SK-N-SH (cell line): ENCODE data around the gene CD300E. TPM values are rescaled to one million over a fixed set of nuclear protein-coding genes. Genes with fewer than 3 reads are reported as not detected.
A peak's percentile ranks its signal among the peaks of the same experiment; 100 is the strongest.

Experiments
- CTCF ChIA-PET: fragments of 300-600, 350-600 bp; formaldehyde crosslinking; extraction: SDS; loops from one replicate; lab custom pipeline; 2021; lab: Yijun Ruan, JAX
- POLR2A ChIA-PET: fragments of 350-600 bp; sonication (Branson Sonifier 250); formaldehyde crosslinking; extraction: SDS; loops from one replicate; lab custom pipeline; 2020; ENCODE audit warnings: antibody characterized with exemption, inconsistent platforms; lab: Yijun Ruan, JAX
- DNase-seq: peaks from one replicate; pipeline ENCODE4 v3.0.0; 2012
- H2AFZ ChIP-seq: fragments of 200-600 bp; sonication (generic); 2 replicates; pipeline ENCODE4 v1.8.1; 2016; ENCODE audit warnings: antibody characterized with exemption, mild to moderate bottlenecking, low read depth
- H3F3A ChIP-seq: fragments of 200-600 bp; sonication (generic); replicated peaks from 2 replicates; pipeline ENCODE3; 2016; ENCODE audit warnings: antibody characterized with exemption, mild to moderate bottlenecking; ENCODE audit not compliant: insufficient read depth
- H3K27ac ChIP-seq, 2 experiments: fragments of 200-500 bp in 1 of 2; fragments of 200-600 bp in 1 of 2; sonication (Bioruptor generic) in 1 of 2; sonication (generic), shearing (Covaris generic) in 1 of 2; 2 replicates each; pipeline versions ENCODE4 v1.5.1 to v1.6.1; 2014 to 2016; ENCODE audit warnings: low read depth in 2 of 2, inconsistent platforms in 1 of 2, low read length in 1 of 2, mild to moderate bottlenecking in 1 of 2, mixed read lengths in 1 of 2
- H3K27me3 ChIP-seq: fragments of 200-600 bp; sonication (generic), shearing (Covaris generic); 2 replicates; pipeline ENCODE4 v1.6.1; 2016; ENCODE audit warnings: mixed run types; ENCODE audit not compliant: insufficient read depth
- H3K36me3 ChIP-seq, 2 experiments: fragments of 200-500 bp in 1 of 2; fragments of 200-600 bp in 1 of 2; sonication (Bioruptor generic) in 1 of 2; sonication (generic) in 1 of 2; replicated peaks in 1 of 2; 2 replicates each; pipeline versions ENCODE3 to v1.5.1; 2014 to 2016; ENCODE audit warnings: low read length in 1 of 2, mild to moderate bottlenecking in 1 of 2; ENCODE audit not compliant: insufficient read depth in 2 of 2, control insufficient read depth in 1 of 2
- H3K4me1 ChIP-seq, 2 experiments: fragments of 200-500 bp in 1 of 2; fragments of 200-600 bp in 1 of 2; sonication (Bioruptor generic) in 1 of 2; sonication (generic), shearing (Covaris generic) in 1 of 2; 2 replicates each; pipeline versions ENCODE4 v1.5.1 to v1.6.1; 2014 to 2016; ENCODE audit warnings: low read depth in 1 of 2, low read length in 1 of 2, mixed run types in 1 of 2; ENCODE audit not compliant: insufficient read depth in 2 of 2, control insufficient read depth in 1 of 2
- H3K4me2 ChIP-seq: fragments of 200-600 bp; sonication (generic), shearing (Covaris generic); 2 replicates; pipeline ENCODE4 v1.6.1; 2017; ENCODE audit warnings: mixed run types
- H3K4me3 ChIP-seq, 2 experiments: fragments of 200-500 bp in 1 of 2; fragments of 200-600 bp in 1 of 2; sonication (Bioruptor generic) in 1 of 2; sonication (generic), shearing (Covaris generic) in 1 of 2; 2 replicates each; pipeline versions ENCODE4 v1.5.1 to v1.8.1; 2014 to 2016; ENCODE audit warnings: low read depth in 2 of 2, inconsistent platforms in 1 of 2, low read length in 1 of 2, mild to moderate bottlenecking in 1 of 2, mixed read lengths in 1 of 2, moderate library complexity in 1 of 2
- H3K79me2 ChIP-seq: fragments of 200-600 bp; sonication (generic); 2 replicates; pipeline ENCODE4 v1.8.1; 2017; ENCODE audit warnings: mild to moderate bottlenecking; ENCODE audit not compliant: insufficient read depth
- H3K9ac ChIP-seq: fragments of 200-600 bp; sonication (generic); 2 replicates; pipeline ENCODE4 v1.6.1; 2017; ENCODE audit warnings: mixed run types
- H3K9me2 ChIP-seq: fragments of 200-600 bp; sonication (generic); 2 replicates; pipeline ENCODE4 v1.6.1; 2017; ENCODE audit warnings: mixed run types
- H3K9me3 ChIP-seq: fragments of 200-600 bp; sonication (generic); 2 replicates; pipeline ENCODE4 v1.6.1; 2017; ENCODE audit warnings: mixed run types, mild to moderate bottlenecking, moderate library complexity
- H4K20me1 ChIP-seq: fragments of 200-600 bp; sonication (generic); 2 replicates; pipeline ENCODE4 v1.6.1; 2017; ENCODE audit warnings: mild to moderate bottlenecking, mixed run types; ENCODE audit not compliant: insufficient read depth
- CHD2 ChIP-seq: fragments of 150-350 bp; IDR thresholded peaks from 2 replicates; pipeline ENCODE4 v1.6.1; 2018; ENCODE audit warnings: low read length; ENCODE audit not compliant: partially characterized antibody
- EP300 ChIP-seq, 2 experiments: IDR thresholded peaks; 2 replicates each; pipeline versions ENCODE4 v1.4.0 to v1.6.1; 2012; ENCODE audit warnings: borderline replicate concordance in 1 of 2, low read depth in 1 of 2, low read length in 1 of 2
- FOXJ3 ChIP-seq: sonication (generic); formaldehyde crosslinking; IDR thresholded peaks from 2 replicates; pipeline ENCODE4 v1.5.1; 2020; ENCODE audit warnings: mild to moderate bottlenecking, missing genetic modification reagents
- FOXM1 ChIP-seq: IDR thresholded peaks from 2 replicates; pipeline ENCODE4 v1.4.0; 2012; ENCODE audit warnings: low read depth, mild to moderate bottlenecking
- JUND ChIP-seq: IDR thresholded peaks from 2 replicates; pipeline ENCODE4 v1.4.0; 2012
- MEF2A ChIP-seq: IDR thresholded peaks from 2 replicates; pipeline ENCODE4 v1.4.0; 2012; ENCODE audit warnings: low read depth, borderline replicate concordance
- MXI1 ChIP-seq: IDR thresholded peaks from 2 replicates; pipeline ENCODE4 v1.6.1; 2012; ENCODE audit warnings: mild to moderate bottlenecking, low read depth, low read length, improper control_type of control experiment
- NRF1 ChIP-seq: IDR thresholded peaks from 2 replicates; pipeline ENCODE4 v1.6.1; 2012; ENCODE audit warnings: low read depth, mild to moderate bottlenecking, low read length
- POLR2AphosphoS5 ChIP-seq: IDR thresholded peaks from 2 replicates; pipeline ENCODE4 v1.6.1; 2012; ENCODE audit warnings: low read depth, low read length
- RAD21 ChIP-seq: IDR thresholded peaks from 2 replicates; pipeline ENCODE4 v1.6.1; 2012; ENCODE audit warnings: mild to moderate bottlenecking, low read length
- RCOR1 ChIP-seq: fragments of 150-350 bp; IDR thresholded peaks from 2 replicates; pipeline ENCODE4 v1.6.1; 2017; ENCODE audit warnings: antibody characterized with exemption, low read length
- RFX5 ChIP-seq: IDR thresholded peaks from 2 replicates; pipeline ENCODE4 v1.6.1; 2012; ENCODE audit warnings: mild to moderate bottlenecking, improper control_type of control experiment, low read length
- SMC3 ChIP-seq: IDR thresholded peaks from 2 replicates; pipeline ENCODE4 v1.6.1; 2012; ENCODE audit warnings: low read depth, low read length, improper control_type of control experiment
- TAF1 ChIP-seq: IDR thresholded peaks from 2 replicates; pipeline ENCODE4 v1.6.1; 2012; ENCODE audit warnings: low read depth, mild to moderate bottlenecking, low read length, moderate library complexity, borderline replicate concordance
- YY1 ChIP-seq: IDR thresholded peaks from 2 replicates; pipeline ENCODE4 v1.4.0; 2012; ENCODE audit warnings: low read depth, mild to moderate bottlenecking
- WGBS: methylation state at CpG from one replicate; pipeline ENCODE4 v1.1.6; 2017; ENCODE audit warnings: low lambda C conversion rate; 5-methylcytosine and 5-hydroxymethylcytosine counted together
- polyA plus RNA-seq, 3 experiments: library from polyadenylated mRNA; depleted of rRNA; stranded (reverse); fragments of >200 nt; gene quantifications; 2 replicates each; pipeline ENCODE4 v1.2.3, GENCODE V29; 2012
- TF ChIP-seq, protein P1 (sequence below): IDR thresholded peaks from 2 replicates; pipeline ENCODE4 v1.6.1; 2012; ENCODE audit warnings: mild to moderate bottlenecking, low read depth, low read length, moderate library complexity
- TF ChIP-seq, protein P2 (sequence below): IDR thresholded peaks from 2 replicates; pipeline ENCODE4 v1.4.0; 2012; ENCODE audit warnings: low read depth, borderline replicate concordance
- TF ChIP-seq, protein P3 (sequence below): IDR thresholded peaks from 2 replicates; pipeline ENCODE4 v1.4.0; 2012; ENCODE audit warnings: low read depth, borderline replicate concordance

CD300E gene
- polyA plus RNA-seq, 1 of the 3 experiments (the other 2 are of a cell fraction): not detected

DNA sequence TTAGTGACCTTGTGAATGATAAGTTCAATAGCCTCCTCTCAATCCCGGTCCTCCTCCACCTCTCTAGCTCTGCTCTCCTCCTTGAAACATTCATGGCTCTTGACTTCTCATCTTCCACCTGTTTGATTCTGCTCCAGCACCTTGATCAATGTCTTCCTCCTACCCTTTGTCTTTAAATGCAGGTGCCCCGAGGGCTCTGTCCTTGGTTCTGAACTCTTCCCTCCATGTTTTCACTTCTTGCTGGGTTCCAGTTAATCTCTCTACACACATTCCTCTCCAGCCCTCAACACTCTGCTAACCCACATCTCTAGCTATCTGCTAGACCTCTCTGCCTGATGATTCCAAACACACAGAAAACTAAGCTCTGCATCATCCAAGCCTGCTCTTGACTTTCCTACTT, 13.4 kb downstream of the CD300E start:
- H3K27me3 ChIP-seq: no peaks in the 10 kb centered on the region
- no peaks in the 10 kb centered on the region for H3K9me2 ChIP-seq
- H3K4me2 ChIP-seq: no peak overlapping the region
- H3K4me3 ChIP-seq: no peak overlapping the region
- H3K79me2 ChIP-seq: no peaks in the 10 kb centered on the region
- no peak overlapping the region for H2AFZ ChIP-seq
- DNase-seq: no peak
- 5% methylated on average over 2 of the region's 2 CpGs for whole genome bisulfite sequencing
- no peak for TF ChIP-seq NRF1
- TF ChIP-seq, protein P1, sequence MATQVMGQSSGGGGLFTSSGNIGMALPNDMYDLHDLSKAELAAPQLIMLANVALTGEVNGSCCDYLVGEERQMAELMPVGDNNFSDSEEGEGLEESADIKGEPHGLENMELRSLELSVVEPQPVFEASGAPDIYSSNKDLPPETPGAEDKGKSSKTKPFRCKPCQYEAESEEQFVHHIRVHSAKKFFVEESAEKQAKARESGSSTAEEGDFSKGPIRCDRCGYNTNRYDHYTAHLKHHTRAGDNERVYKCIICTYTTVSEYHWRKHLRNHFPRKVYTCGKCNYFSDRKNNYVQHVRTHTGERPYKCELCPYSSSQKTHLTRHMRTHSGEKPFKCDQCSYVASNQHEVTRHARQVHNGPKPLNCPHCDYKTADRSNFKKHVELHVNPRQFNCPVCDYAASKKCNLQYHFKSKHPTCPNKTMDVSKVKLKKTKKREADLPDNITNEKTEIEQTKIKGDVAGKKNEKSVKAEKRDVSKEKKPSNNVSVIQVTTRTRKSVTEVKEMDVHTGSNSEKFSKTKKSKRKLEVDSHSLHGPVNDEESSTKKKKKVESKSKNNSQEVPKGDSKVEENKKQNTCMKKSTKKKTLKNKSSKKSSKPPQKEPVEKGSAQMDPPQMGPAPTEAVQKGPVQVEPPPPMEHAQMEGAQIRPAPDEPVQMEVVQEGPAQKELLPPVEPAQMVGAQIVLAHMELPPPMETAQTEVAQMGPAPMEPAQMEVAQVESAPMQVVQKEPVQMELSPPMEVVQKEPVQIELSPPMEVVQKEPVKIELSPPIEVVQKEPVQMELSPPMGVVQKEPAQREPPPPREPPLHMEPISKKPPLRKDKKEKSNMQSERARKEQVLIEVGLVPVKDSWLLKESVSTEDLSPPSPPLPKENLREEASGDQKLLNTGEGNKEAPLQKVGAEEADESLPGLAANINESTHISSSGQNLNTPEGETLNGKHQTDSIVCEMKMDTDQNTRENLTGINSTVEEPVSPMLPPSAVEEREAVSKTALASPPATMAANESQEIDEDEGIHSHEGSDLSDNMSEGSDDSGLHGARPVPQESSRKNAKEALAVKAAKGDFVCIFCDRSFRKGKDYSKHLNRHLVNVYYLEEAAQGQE: peak; percentile 37; the same call in 1 of the 2 replicates
- no peaks in the 10 kb centered on the region; the same call in 1 of the 2 replicates for H3K9me3 ChIP-seq
- H3K36me3 ChIP-seq: no peaks in the 10 kb centered on the region
- CTCF ChIA-PET: interaction anchor here (0.8 to 4.4 kb wide), 5 partner anchors 9 to 242 kb away, joined by 3 to 31 read pairs (median 9); partner anchors contain the start of genes CD300H and RAB37
- no peak overlapping the region for H3K9ac ChIP-seq
- no peaks in the 10 kb centered on the region for H4K20me1 ChIP-seq
- no peaks in the 10 kb centered on the region for H3F3A ChIP-seq
- POLR2A ChIA-PET: no interaction called here
- no peak overlapping the region for H3K27ac ChIP-seq
- H3K4me1 ChIP-seq: no peaks in the 10 kb centered on the region

DNA sequence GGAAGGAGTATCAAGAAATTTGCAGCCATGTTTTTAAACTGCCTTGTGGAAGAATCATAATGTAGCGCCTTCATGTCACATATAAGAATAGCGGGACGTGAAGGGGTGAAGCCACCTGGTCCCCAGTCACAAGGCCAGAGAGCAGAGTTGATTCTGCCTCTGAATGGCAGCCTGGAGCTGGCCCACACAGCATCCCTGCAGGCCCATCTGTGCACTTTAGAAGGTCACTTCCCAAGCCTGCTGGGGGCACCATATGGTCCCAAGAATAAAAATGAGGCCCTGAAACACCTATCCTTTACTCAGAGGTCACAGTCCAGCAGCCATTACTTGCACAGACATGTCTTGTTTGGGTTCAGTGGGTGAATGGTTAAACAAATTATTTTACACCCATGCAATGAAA, 15.0 kb downstream of the CD300E start:
- no peaks in the 10 kb centered on the region for H3K27me3 ChIP-seq
- ChIA-PET CTCF (interaction anchor here (2.0 kb wide), 1 partner anchor 150 kb away, joined by 5 read pairs; no protein-coding TSS in a partner anchor), POLR2A (no interaction called here)
- no peak overlapping the region for H3K4me3 ChIP-seq
- no peak for DNase-seq
- H3K4me2 ChIP-seq: no peak overlapping the region
- no peaks in the 10 kb centered on the region for H3K79me2 ChIP-seq
- no peaks in the 10 kb centered on the region for H3K4me1 ChIP-seq
- H3K9me3 ChIP-seq: no peaks in the 10 kb centered on the region
- H3F3A ChIP-seq: no peaks in the 10 kb centered on the region
- H4K20me1 ChIP-seq: no peaks in the 10 kb centered on the region
- no peak overlapping the region for H3K27ac ChIP-seq
- WGBS: 75% methylated on average over 3 of the region's 3 CpGs
- no peaks in the 10 kb centered on the region for H3K9me2 ChIP-seq
- H3K36me3 ChIP-seq: no peaks in the 10 kb centered on the region
- no peak overlapping the region for H3K9ac ChIP-seq
- no peak overlapping the region for H2AFZ ChIP-seq
- TF ChIP-seq SMC3 (no peak), RFX5 (no peak), POLR2AphosphoS5 (no peak), CHD2 (no peak), FOXJ3 (no peak), RAD21 (no peak), JUND (no peak), MEF2A (no peak), EP300 (IDR thresholded peaks at IDR 0.05; ENCODE audit: borderline replicate concordance in 1 of 2, low read depth in 1 of 2, low read length in 1 of 2) (no peak), YY1 (no peak), FOXM1 (no peak), MXI1 (no peak), RCOR1 (no peak), NRF1 (no peak), TAF1 (no peak)
- TF ChIP-seq, protein P2, sequence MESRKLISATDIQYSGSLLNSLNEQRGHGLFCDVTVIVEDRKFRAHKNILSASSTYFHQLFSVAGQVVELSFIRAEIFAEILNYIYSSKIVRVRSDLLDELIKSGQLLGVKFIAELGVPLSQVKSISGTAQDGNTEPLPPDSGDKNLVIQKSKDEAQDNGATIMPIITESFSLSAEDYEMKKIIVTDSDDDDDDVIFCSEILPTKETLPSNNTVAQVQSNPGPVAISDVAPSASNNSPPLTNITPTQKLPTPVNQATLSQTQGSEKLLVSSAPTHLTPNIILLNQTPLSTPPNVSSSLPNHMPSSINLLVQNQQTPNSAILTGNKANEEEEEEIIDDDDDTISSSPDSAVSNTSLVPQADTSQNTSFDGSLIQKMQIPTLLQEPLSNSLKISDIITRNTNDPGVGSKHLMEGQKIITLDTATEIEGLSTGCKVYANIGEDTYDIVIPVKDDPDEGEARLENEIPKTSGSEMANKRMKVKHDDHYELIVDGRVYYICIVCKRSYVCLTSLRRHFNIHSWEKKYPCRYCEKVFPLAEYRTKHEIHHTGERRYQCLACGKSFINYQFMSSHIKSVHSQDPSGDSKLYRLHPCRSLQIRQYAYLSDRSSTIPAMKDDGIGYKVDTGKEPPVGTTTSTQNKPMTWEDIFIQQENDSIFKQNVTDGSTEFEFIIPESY: no peak
- TF ChIP-seq, protein P3, sequence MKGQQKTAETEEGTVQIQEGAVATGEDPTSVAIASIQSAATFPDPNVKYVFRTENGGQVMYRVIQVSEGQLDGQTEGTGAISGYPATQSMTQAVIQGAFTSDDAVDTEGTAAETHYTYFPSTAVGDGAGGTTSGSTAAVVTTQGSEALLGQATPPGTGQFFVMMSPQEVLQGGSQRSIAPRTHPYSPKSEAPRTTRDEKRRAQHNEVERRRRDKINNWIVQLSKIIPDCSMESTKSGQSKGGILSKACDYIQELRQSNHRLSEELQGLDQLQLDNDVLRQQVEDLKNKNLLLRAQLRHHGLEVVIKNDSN: no peak
- TF ChIP-seq, protein P1: no peak
